NB4 (cell line): ENCODE data around the gene KCNC4.

ENCODE experiments used
- DNase-seq: peaks from one replicate; pipeline ENCODE4 v3.0.0; 2010; ENCODE audit warnings: low read depth
- H3K4me3 ChIP-seq: one replicate; pipeline ENCODE4 v1.5.1; 2011; ENCODE audit warnings: mild to moderate bottlenecking, low read depth, low read length, moderate library complexity
- CTCF ChIP-seq: IDR thresholded peaks from one replicate; pipeline ENCODE4 v1.5.1; 2012; ENCODE audit warnings: low read depth, low read length
- MAX ChIP-seq: IDR thresholded peaks from 2 replicates; pipeline ENCODE4 v1.6.1; 2011; ENCODE audit warnings: low read depth, low read length
- MYC ChIP-seq: IDR thresholded peaks from 2 replicates; pipeline ENCODE4 v1.6.1; 2011; ENCODE audit warnings: low read depth, low read length
- POLR2A ChIP-seq: IDR thresholded peaks from 2 replicates; pipeline ENCODE4 v1.6.1; 2011; ENCODE audit warnings: mild to moderate bottlenecking; ENCODE audit not compliant: insufficient read length; ENCODE audit errors: extremely low read depth

Gene KCNC4

GRCh38 chr1:110235834-110236682, 25.9 kb downstream of the KCNC4 start:
- DNase-seq: peak; percentile 83
- no peak overlapping the region for H3K4me3 ChIP-seq
- no peak for TF ChIP-seq POLR2A
- TF ChIP-seq CTCF: no peak
- no peak for TF ChIP-seq MAX
- TF ChIP-seq MYC: no peak

DNA sequence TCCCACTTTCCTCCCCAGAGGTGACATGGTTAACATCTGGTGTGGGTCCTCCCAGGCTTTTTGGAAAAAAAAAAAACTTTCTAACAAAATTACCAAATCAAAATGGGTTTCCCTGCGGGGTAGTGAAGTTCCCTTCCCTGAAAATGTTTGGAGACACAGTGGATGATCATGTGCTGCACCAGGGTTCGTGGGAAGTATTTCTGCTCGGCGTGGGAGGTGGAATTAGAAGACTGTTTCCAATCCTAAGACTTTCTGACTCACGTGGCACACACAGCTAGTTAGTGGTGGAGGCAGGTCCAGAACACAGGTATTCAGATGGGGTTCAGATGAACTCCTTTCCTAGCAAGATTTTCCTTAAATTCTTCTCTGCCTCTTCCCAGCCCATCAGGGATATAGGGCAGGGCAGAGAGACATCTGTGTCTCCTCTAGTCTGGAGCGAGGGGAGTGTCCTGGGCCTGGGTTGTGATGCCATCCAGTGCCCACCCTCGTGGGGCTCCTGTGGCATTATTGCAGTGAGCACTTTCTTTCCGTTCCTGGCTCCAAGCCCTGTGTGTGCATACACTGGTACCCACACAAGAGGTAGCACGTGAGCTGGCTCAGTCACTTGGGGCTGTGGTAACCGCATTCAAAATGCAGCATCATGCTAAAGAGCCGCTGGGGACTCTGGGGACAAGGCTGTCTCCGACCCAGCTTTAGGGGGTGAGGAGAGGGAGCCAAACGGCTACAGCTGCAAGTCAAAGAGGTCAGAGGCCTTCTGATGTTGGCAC, 27.5 kb downstream of the KCNC4 start:
- H3K4me3 ChIP-seq: no peak overlapping the region
- DNase-seq: peak; percentile 90
- TF ChIP-seq MYC (no peak), MAX (no peak), POLR2A (no peak), CTCF (no peak)

GRCh38 chr1:110239441-110240430, 29.6 kb downstream of the KCNC4 start:
- TF ChIP-seq POLR2A: no peak
- no peak for DNase-seq
- no peak overlapping the region for H3K4me3 ChIP-seq

DNA sequence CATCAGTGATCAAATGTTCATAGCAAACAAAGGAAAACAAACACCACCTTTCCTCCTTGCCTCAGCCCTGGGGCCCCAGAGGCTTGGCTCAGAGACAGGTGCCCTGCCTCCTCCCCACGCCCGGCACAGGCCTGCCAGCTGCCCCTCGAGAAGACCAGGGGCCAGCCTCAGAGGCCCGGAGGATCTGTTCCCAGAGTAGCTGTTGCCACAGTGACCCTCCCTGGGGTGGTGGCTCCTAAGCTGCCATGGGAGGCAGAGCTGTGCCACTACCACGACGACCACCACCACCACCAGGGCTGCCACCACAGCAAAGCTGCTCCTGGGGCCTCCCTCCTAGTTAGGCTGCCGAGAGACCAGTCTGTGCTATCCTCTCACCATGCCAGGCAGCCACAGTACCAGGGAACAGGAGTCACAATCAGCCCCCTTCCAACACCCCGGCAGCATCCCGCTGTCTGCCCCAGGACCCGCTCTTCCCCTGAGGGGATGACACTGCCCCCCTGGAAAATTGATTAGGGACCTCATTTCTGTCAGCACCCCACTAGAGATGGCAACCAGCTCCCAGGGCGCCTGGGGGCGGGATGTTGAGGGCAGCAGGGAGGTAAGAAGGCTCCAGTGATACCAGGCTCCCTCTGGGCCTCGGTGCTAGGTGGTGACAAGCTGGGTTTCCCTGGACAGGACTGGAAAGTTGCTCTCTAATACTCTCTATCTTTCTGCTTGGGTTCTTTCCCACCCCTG, 30.5 kb downstream of the KCNC4 start:
- H3K4me3 ChIP-seq: no peak overlapping the region
- no peak for DNase-seq
- TF ChIP-seq MAX: no peak

DNA sequence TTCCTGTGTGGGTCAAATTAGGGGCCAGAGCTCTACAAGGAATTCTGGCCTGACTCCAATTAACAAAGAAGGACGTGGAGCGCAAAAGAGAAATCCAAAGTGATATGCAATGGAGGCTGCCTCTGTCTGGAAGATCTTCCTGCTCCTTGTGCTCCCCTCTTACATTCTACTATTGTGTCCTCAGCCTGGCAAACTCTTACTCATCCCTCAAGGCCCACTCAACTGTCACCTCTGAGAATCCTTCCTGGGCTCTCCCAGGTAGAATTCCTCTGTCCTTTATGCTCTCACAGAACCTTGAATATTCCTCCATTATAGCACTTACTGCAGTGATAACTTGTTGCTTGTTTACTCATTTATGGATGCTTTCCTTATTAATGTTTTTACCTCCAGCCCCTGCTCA, 31.4 kb downstream of the KCNC4 start:
- TF ChIP-seq CTCF (no peak), POLR2A (no peak), MYC (no peak), MAX (no peak)
- H3K4me3 ChIP-seq: no peak overlapping the region
- DNase-seq: no peak

DNA sequence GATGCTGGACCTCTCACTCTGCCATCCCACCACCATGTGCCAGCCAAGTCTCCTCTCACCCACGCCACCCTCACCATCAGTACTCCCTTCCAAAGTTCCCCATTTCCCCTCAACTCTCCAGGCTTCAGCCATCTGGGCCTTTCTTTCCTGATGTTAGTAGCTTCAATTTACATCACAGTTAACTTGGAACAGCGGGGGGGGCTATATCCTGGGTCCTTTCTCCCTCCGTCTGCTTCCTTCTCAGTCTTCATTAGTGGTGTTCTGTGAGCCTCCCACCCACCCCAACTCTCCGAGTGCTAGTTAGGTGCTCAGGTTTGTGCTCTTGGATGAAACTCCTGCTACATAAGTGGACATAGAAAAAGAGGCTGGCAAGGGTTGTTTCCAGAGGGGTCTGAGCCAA, 31.9 kb downstream of the KCNC4 start:
- TF ChIP-seq CTCF (no peak), MAX (no peak), MYC (no peak), POLR2A (no peak)
- no peak for DNase-seq
- no peak overlapping the region for H3K4me3 ChIP-seq
